HCT116 (cell line): Measurements from ENCODE around the gene COX7A1. TPM values are rescaled to one million over a fixed set of nuclear protein-coding genes. Genes with fewer than 3 reads are reported as not detected.

Source experiments
- ATAC-seq: fragments of 200-7000 bp; cut with Tn5 transposase; 2 replicates; pipeline ENCODE4 v1.9.1; 2020; ENCODE audit warnings: mild to moderate bottlenecking, moderate library complexity
- BruUV-seq: library from RNA; stranded (reverse); fragments of 400-500 nt; replicated peaks from 2 replicates; lab custom pipeline; 2021; lab: Mats Ljungman, UMichigan
- CTCF ChIA-PET: fragments of 300-600 bp; sonication (Branson Sonifier 250); formaldehyde crosslinking; loops from one replicate; lab custom pipeline; 2021; ENCODE audit warnings: antibody characterized with exemption; lab: Charles Lee
- POLR2A ChIA-PET: fragments of 300-600, 350-600 bp; sonication (Branson Sonifier 250); formaldehyde crosslinking; loops from one replicate; lab custom pipeline; 2021; ENCODE audit warnings: antibody characterized with exemption; lab: Charles Lee
- RAD21 ChIA-PET, 2 experiments: fragments of 300-600 bp; sonication (Branson Sonifier 250); formaldehyde crosslinking; loops; one replicate each; lab custom pipeline; 2023; ENCODE audit warnings: low total read pairs in 2 of 2; ENCODE audit not compliant: uncharacterized antibody in 2 of 2, unreplicated experiment in 2 of 2, low non-redundant PET in 1 of 2; lab: Charles Lee
- DNase-seq: peaks from one replicate; pipeline ENCODE4 v3.0.0-alpha.2; 2010; ENCODE audit warnings: low read depth, low spot score
- H2AFZ ChIP-seq: fragments of 200-600 bp; shearing (Covaris generic), sonication (generic); 2 replicates; pipeline ENCODE4 v1.6.1; 2017; ENCODE audit warnings: low read depth, mixed run types, mixed read lengths, antibody characterized with exemption, low read length; ENCODE audit not compliant: poor library complexity, severe bottlenecking
- H3K27ac ChIP-seq: 2 replicates; pipeline ENCODE4 v1.5.1; 2012; ENCODE audit warnings: low read depth, low read length
- H3K27me3 ChIP-seq: fragments of 200-600 bp; sonication (generic); 2 replicates; pipeline ENCODE4 v1.6.1; 2016; ENCODE audit warnings: mixed run types, low read length, mixed read lengths; ENCODE audit not compliant: insufficient read depth
- H3K36me3 ChIP-seq, 2 experiments: fragments of 200-500 bp in 1 of 2; fragments of 200-600 bp in 1 of 2; sonication (Bioruptor generic) in 1 of 2; sonication (generic) in 1 of 2; 2 replicates each; pipeline versions ENCODE4 v1.5.1 to v1.6.1; 2014 to 2016; ENCODE audit warnings: low read length in 2 of 2, inconsistent platforms in 1 of 2, mixed read lengths in 1 of 2, mixed run types in 1 of 2; ENCODE audit not compliant: insufficient read depth in 2 of 2, control insufficient read depth in 1 of 2
- H3K4me1 ChIP-seq, 2 experiments: fragments of 200-600 bp in 1 of 2; sonication (generic) in 1 of 2; 2 replicates each; pipeline versions ENCODE4 v1.5.1 to v1.6.1; 2012 to 2017; ENCODE audit warnings: low read length in 2 of 2, inconsistent platforms in 1 of 2, mild to moderate bottlenecking in 1 of 2, mixed read lengths in 1 of 2, mixed run types in 1 of 2, moderate library complexity in 1 of 2; ENCODE audit not compliant: insufficient read depth in 2 of 2, control insufficient read depth in 1 of 2
- H3K4me2 ChIP-seq: fragments of 200-600 bp; sonication (generic); 2 replicates; pipeline ENCODE4 v1.6.1; 2017; ENCODE audit warnings: mixed run types, low read length, mixed read lengths
- H3K4me3 ChIP-seq, 2 experiments: fragments of 200-600 bp in 1 of 2; sonication (generic) in 1 of 2; replicated peaks in 1 of 2; 2 replicates each; pipeline ENCODE4 v1.5.1; 2011 to 2016; ENCODE audit warnings: low read length in 2 of 2, control low read depth in 1 of 2, low read depth in 1 of 2, mild to moderate bottlenecking in 1 of 2, mixed read lengths in 1 of 2, mixed run types in 1 of 2
- H3K79me2 ChIP-seq: fragments of 200-600 bp; sonication (generic); 2 replicates; pipeline ENCODE4 v1.6.1; 2017; ENCODE audit warnings: mild to moderate bottlenecking, mixed run types, low read length, moderate library complexity, mixed read lengths; ENCODE audit not compliant: insufficient read depth
- H3K9ac ChIP-seq: fragments of 200-600 bp; sonication (generic); 2 replicates; pipeline ENCODE4 v1.6.1; 2016; ENCODE audit warnings: low read length, mixed read lengths
- H3K9me2 ChIP-seq: fragments of 200-600 bp; sonication (generic), shearing (Covaris generic); 2 replicates; pipeline ENCODE4 v1.6.1; 2017; ENCODE audit warnings: mixed run types, mild to moderate bottlenecking, moderate library complexity; ENCODE audit not compliant: insufficient read depth
- H3K9me3 ChIP-seq, 2 experiments: fragments of 200-500 bp in 1 of 2; fragments of 200-600 bp in 1 of 2; sonication (Bioruptor generic) in 1 of 2; sonication (generic) in 1 of 2; 2 replicates each; pipeline ENCODE4 v1.6.1; 2014 to 2017; ENCODE audit warnings: low read length in 2 of 2, mixed read lengths in 2 of 2, inconsistent platforms in 1 of 2, low read depth in 1 of 2, mild to moderate bottlenecking in 1 of 2, mixed run types in 1 of 2, moderate library complexity in 1 of 2; ENCODE audit not compliant: control insufficient read depth in 1 of 2, insufficient read depth in 1 of 2
- H4K20me1 ChIP-seq: fragments of 200-600 bp; sonication (generic), shearing (Covaris generic); 2 replicates; pipeline ENCODE4 v1.6.1; 2017; ENCODE audit warnings: mixed run types, mild to moderate bottlenecking, moderate library complexity; ENCODE audit not compliant: insufficient read depth
- ATF3 ChIP-seq: IDR thresholded peaks from 2 replicates; pipeline ENCODE4 v1.6.1; 2012
- CBX3 ChIP-seq: IDR thresholded peaks from 2 replicates; pipeline ENCODE4 v1.6.1; 2012; ENCODE audit warnings: low read depth
- ELF1 ChIP-seq: IDR thresholded peaks from 2 replicates; pipeline ENCODE4 v1.6.1; 2012; ENCODE audit warnings: low read depth, borderline replicate concordance
- EZH2 ChIP-seq: fragments of 200-600 bp; sonication (generic); IDR thresholded peaks from 2 replicates; pipeline ENCODE4 v1.6.1; 2017; ENCODE audit warnings: antibody characterized with exemption, mixed run types
- EZH2phosphoT487 ChIP-seq: fragments of 200-600 bp; IDR thresholded peaks from 2 replicates; pipeline ENCODE4 v1.6.1; 2018; ENCODE audit warnings: antibody characterized with exemption, borderline replicate concordance
- FOSL1 ChIP-seq: IDR thresholded peaks from 2 replicates; pipeline ENCODE4 v1.6.1; 2012; ENCODE audit warnings: low read depth
- JUND ChIP-seq: IDR thresholded peaks from 2 replicates; pipeline ENCODE4 v1.6.1; 2012
- MAX ChIP-seq: IDR thresholded peaks from 2 replicates; pipeline ENCODE4 v1.6.1; 2012
- POLR2AphosphoS5 ChIP-seq: IDR thresholded peaks from 2 replicates; pipeline ENCODE4 v1.6.1; 2011; ENCODE audit warnings: mild to moderate bottlenecking, low read depth, low read length, moderate library complexity
- REST ChIP-seq: IDR thresholded peaks from 2 replicates; pipeline ENCODE4 v1.6.1; 2012; ENCODE audit warnings: low read depth
- SIN3A ChIP-seq: IDR thresholded peaks from 2 replicates; pipeline ENCODE4 v1.6.1; 2012; ENCODE audit warnings: low read depth
- SP1 ChIP-seq: IDR thresholded peaks from 2 replicates; pipeline ENCODE4 v1.6.1; 2012; ENCODE audit warnings: low read depth
- SRF ChIP-seq: IDR thresholded peaks from 2 replicates; pipeline ENCODE4 v1.6.1; 2012; ENCODE audit warnings: low read depth
- YY1 ChIP-seq: IDR thresholded peaks from 2 replicates; pipeline ENCODE4 v1.6.1; 2011; ENCODE audit warnings: low read length, low read depth, moderate library complexity, mild to moderate bottlenecking; ENCODE audit not compliant: insufficient replicate concordance; ENCODE audit errors: extremely low read depth
- ZFX ChIP-seq: fragments of 450-650 bp; IDR thresholded peaks from 2 replicates; pipeline ENCODE4 v1.6.1; 2017
- ZNF274 ChIP-seq: fragments of 200-500 bp; sonication (Bioruptor generic); IDR thresholded peaks from 2 replicates; pipeline ENCODE4 v1.6.1; 2014; ENCODE audit warnings: mild to moderate bottlenecking, low read depth, low read length, inconsistent platforms
- intact Hi-C: fragments of 100-400 bp; cut with micrococcal nuclease; formaldehyde crosslinking; loops from 2 replicates; pipeline ENCODE4 v1.10.0; 2022
- total RNA-seq: library from RNA; stranded (reverse); gene quantifications from one replicate; pipeline ENCODE4 v1.2.1, GENCODE V29; 2021; ENCODE audit not compliant: unreplicated experiment

COX7A1 gene
- total RNA-seq, 1 experiment from 2014 or later = not detected

- Histone ChIP-seq H3K4me2 (no peak overlapping the region), H3K27ac (no peak overlapping the region), H3K4me3 (no peak overlapping the region), H3K9me3 (no peaks in the 10 kb centered on the region), H3K4me1 (peaks cover 0 to 10% of the 10 kb centered on the region in 2 experiments; a peak in 2 of 4 replicates), H3K9me2 (no peaks in the 10 kb centered on the region), H3K36me3 (no peaks in the 10 kb centered on the region), H4K20me1 (no peaks in the 10 kb centered on the region), H3K9ac (no peak overlapping the region), H2AFZ (no peak overlapping the region), H3K79me2 (no peaks in the 10 kb centered on the region), H3K27me3 (no peaks in the 10 kb centered on the region)
- DNase-seq (no peak), ATAC-seq (no peak)
- ChIA-PET POLR2A (interaction anchor here (1.6 kb wide), 1 partner anchor 10 kb away, joined by 3 read pairs; no protein-coding TSS in a partner anchor), RAD21 (no interaction called here), CTCF (no interaction called here)
- no TSS peak for BruUV-seq
- TF ChIP-seq EZH2 = no peak
- no peak for TF ChIP-seq SIN3A
- TF ChIP-seq JUND = no peak
- TF ChIP-seq YY1 = no peak
- TF ChIP-seq ATF3 = no peak
- TF ChIP-seq SRF = no peak
- no peak for TF ChIP-seq REST
- TF ChIP-seq MAX = no peak
- TF ChIP-seq POLR2AphosphoS5 = no peak
- no peak for TF ChIP-seq CBX3
- TF ChIP-seq FOSL1 = no peak
- TF ChIP-seq EZH2phosphoT487 = no peak
- no peak for TF ChIP-seq ZFX
- no peak for TF ChIP-seq ELF1
- TF ChIP-seq ZNF274 = no peak
- TF ChIP-seq SP1 = no peak
- intact Hi-C loops = no loop called here
Measured at GRCh38 chr19:36198119-36198518, 45.9 kb upstream of the COX7A1 start.
